GM12878 (cell line): Measurements from ENCODE around the gene FUBP1.
"Not testable (repeated sequence)": the region's sequence is repeated elsewhere in the genome, so short reads cannot be mapped to it uniquely, and the experiment has no call there.

Source experiments
- ATF7 ChIP-seq: fragments of 450-650 bp; IDR thresholded peaks from 2 replicates; pipeline ENCODE4 v1.6.1; 2016; ENCODE audit warnings: low read depth, mild to moderate bottlenecking
- CREB1 ChIP-seq: IDR thresholded peaks from 2 replicates; pipeline ENCODE4 v1.6.1; 2012; ENCODE audit warnings: low read depth, mild to moderate bottlenecking, inconsistent platforms
- RELA ChIP-seq: fragments of 450-650 bp; IDR thresholded peaks from 2 replicates; pipeline ENCODE4 v1.8.0; 2014; ENCODE audit warnings: borderline replicate concordance; ENCODE audit not compliant: partially characterized antibody
- TCF12 ChIP-seq: IDR thresholded peaks from 2 replicates; pipeline ENCODE4 v1.6.1; 2011; ENCODE audit warnings: low read depth, mild to moderate bottlenecking, low read length
- TCF7 ChIP-seq: IDR thresholded peaks from 2 replicates; pipeline ENCODE4 v1.6.1; 2014; ENCODE audit warnings: antibody characterized with exemption, borderline replicate concordance
- TF ChIP-seq, protein P1 (sequence below), 3 experiments: IDR thresholded peaks in 2 of 3; conservative IDR thresholded peaks in 1 of 3; 2 replicates each; pipeline ENCODE4 v1.5.1; 2011; ENCODE audit warnings: low read depth in 3 of 3, low read length in 3 of 3, mild to moderate bottlenecking in 3 of 3, control low read depth in 2 of 3, moderate library complexity in 2 of 3, inconsistent platforms in 1 of 3, mixed read lengths in 1 of 3; ENCODE audit not compliant: control insufficient read depth in 2 of 3, insufficient read depth in 1 of 3; ENCODE audit errors: extremely low read depth in 1 of 3

DNA sequence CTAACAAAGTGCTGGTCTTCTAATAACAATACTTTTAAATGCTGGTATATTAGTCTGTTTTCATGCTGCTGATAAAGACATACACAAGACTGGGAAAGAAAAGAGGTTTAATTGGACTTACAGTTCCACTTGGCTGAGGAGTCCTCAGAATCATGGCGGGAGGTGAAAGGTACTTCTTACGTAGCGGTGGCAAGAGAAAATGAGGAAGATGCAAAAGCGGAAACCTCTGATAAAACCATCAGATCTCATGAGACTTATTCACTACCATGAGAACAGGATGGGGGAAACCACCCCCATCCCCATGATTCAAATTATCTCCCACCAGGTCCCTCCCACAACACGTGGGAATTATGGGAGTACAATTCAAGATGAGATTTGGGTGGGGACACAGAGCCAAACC lies 60.0 kb downstream of the FUBP1 start:
- TF ChIP-seq, protein P1, sequence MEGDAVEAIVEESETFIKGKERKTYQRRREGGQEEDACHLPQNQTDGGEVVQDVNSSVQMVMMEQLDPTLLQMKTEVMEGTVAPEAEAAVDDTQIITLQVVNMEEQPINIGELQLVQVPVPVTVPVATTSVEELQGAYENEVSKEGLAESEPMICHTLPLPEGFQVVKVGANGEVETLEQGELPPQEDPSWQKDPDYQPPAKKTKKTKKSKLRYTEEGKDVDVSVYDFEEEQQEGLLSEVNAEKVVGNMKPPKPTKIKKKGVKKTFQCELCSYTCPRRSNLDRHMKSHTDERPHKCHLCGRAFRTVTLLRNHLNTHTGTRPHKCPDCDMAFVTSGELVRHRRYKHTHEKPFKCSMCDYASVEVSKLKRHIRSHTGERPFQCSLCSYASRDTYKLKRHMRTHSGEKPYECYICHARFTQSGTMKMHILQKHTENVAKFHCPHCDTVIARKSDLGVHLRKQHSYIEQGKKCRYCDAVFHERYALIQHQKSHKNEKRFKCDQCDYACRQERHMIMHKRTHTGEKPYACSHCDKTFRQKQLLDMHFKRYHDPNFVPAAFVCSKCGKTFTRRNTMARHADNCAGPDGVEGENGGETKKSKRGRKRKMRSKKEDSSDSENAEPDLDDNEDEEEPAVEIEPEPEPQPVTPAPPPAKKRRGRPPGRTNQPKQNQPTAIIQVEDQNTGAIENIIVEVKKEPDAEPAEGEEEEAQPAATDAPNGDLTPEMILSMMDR (IDR thresholded peaks at IDR 0.05 in 2 of 3, conservative IDR thresholded peaks at IDR 0.05 in 1 of 3; ENCODE audit: control insufficient read depth in 2 of 3, extremely low read depth in 1 of 3, insufficient read depth in 1 of 3, low read depth in 3 of 3, low read length in 3 of 3), result not testable (repeated sequence)
- TF ChIP-seq CREB1, TCF12, TCF7, RELA, ATF7: not testable (repeated sequence)
